H1 (cell line): ENCODE measurements around the gene PTGES.

Experiments used
- CBX8 ChIP-seq: fragments of 300-800, 300-1000 bp; sonication (generic); IDR thresholded peaks from 2 replicates; pipeline ENCODE4 v1.7.1; 2016; ENCODE audit warnings: low read depth, low read length, borderline replicate concordance
- CTCF ChIP-seq, 3 experiments: IDR thresholded peaks; 1 replicate in 2 of 3; 2 replicates in 1 of 3; pipeline versions ENCODE4 v1.5.1 to v1.6.1; 2011; ENCODE audit warnings: low read length in 3 of 3, mild to moderate bottlenecking in 3 of 3, inconsistent platforms in 2 of 3, low read depth in 1 of 3, moderate library complexity in 1 of 3; ENCODE audit not compliant: insufficient read depth in 1 of 3; ENCODE audit errors: control extremely low read depth in 1 of 3
- EGR1 ChIP-seq: IDR thresholded peaks from 2 replicates; pipeline ENCODE4 v1.6.1; 2011; ENCODE audit warnings: low read depth, low read length, borderline replicate concordance
- EZH2 ChIP-seq: fragments of 200-600 bp; sonication (generic); IDR thresholded peaks from 2 replicates; pipeline ENCODE4 v1.7.1; 2012; ENCODE audit warnings: low read depth, mild to moderate bottlenecking, moderate library complexity, low read length, inconsistent platforms; ENCODE audit not compliant: severe bottlenecking
- MAX ChIP-seq: IDR thresholded peaks from 2 replicates; pipeline ENCODE4 v1.6.1; 2012; ENCODE audit warnings: inconsistent platforms
- POLR2A ChIP-seq, 2 experiments: IDR thresholded peaks; 1 replicate in 1 of 2; 2 replicates in 1 of 2; pipeline ENCODE4 v1.6.1; 2011; ENCODE audit warnings: low read depth in 2 of 2, low read length in 2 of 2, mild to moderate bottlenecking in 2 of 2; ENCODE audit errors: control extremely low read depth in 1 of 2
- RXRA ChIP-seq: IDR thresholded peaks from 2 replicates; pipeline ENCODE4 v1.6.1; 2011; ENCODE audit warnings: low read depth, mild to moderate bottlenecking, low read length, moderate library complexity; ENCODE audit not compliant: insufficient read depth
- SP1 ChIP-seq: IDR thresholded peaks from 2 replicates; pipeline ENCODE4 v1.6.1; 2011; ENCODE audit warnings: low read depth, low read length
- SP2 ChIP-seq: IDR thresholded peaks from 2 replicates; pipeline ENCODE4 v1.6.1; 2012; ENCODE audit warnings: mild to moderate bottlenecking, low read length, inconsistent platforms

- TF ChIP-seq EGR1 (no peak), CTCF (IDR thresholded peaks at IDR 0.05; ENCODE audit: control extremely low read depth in 1 of 3, insufficient read depth in 1 of 3, low read depth in 1 of 3, low read length in 3 of 3) (no peak), POLR2A (IDR thresholded peaks at IDR 0.05; ENCODE audit: control extremely low read depth in 1 of 2, low read depth in 2 of 2, low read length in 2 of 2) (no peak), EZH2 (no peak), SP1 (no peak), CBX8 (no peak), SP2 (no peak), MAX (no peak), RXRA (no peak)
Measured at GRCh38 chr9:129779560-129780190, 26.8 kb upstream of the PTGES start.
